ENCODE measurements around the gene CARD14.
"Not testable (repeated sequence)": the region's sequence is repeated elsewhere in the genome, so short reads cannot be mapped to it uniquely, and the experiment has no call there.

Gene CARD14

DNA sequence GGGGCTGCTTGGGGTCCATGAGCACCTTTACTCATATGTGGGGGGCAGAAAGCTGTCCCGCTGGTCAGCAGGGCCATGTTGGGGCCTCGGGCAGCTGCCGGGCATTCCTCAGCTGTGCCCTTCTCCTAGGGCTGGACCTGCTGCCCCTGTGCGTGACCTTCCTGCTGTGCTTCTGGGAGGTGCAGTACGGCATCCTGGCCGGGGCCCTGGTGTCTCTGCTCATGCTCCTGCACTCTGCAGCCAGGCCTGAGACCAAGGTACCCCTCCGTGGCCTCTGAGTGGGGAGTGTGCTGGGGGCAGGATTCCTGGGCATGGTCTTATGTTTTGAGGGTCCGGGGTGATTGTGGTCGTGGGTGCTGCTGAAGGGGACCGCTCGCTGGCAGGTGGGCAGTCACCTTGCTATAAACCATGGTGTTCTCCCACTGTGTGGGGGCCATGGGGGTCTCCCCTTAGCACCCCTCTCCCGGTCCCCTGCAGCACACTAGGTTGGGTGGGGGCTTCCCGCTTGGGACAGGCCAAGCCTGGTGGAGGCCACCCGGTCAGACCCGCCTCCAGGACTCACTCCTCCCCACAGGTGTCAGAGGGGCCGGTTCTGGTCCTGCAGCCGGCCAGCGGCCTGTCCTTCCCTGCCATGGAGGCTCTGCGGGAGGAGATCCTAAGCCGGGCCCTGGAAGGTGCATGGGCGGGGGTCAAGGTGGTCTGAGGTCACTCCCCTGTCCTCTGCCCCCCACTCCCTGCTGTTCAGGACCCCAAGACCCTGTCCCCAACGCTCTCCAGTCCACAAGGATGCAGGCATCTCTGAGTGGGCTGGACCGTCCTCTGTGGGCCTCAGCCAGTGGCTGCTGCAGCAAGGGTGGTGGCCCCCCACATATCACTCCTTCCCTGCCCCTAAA, 78.4 kb downstream of the CARD14 start:
- Histone ChIP-seq H3K4me1 (ENCODE audit: control insufficient read depth in 1 of 2, insufficient read depth in 2 of 2, low read length in 2 of 2) (no peaks in the 10 kb centered on the region), H3K9me3 (ENCODE audit: control insufficient read depth in 1 of 2, low read length in 2 of 2) (no peaks in the 10 kb centered on the region), H3K27me3 (ENCODE audit: low read depth, low read length) (no peaks in the 10 kb centered on the region), H3K27ac (ENCODE audit: low read length) (no peak overlapping the region), H3K36me3 (ENCODE audit: control insufficient read depth in 1 of 2, insufficient read depth in 2 of 2, low read length in 2 of 2) (peaks cover 0 to 58% of the 10 kb centered on the region in 2 donors), H3K4me3 (ENCODE audit: low read depth in 1 of 2, low read length in 2 of 2) (no peak overlapping the region)

DNA sequence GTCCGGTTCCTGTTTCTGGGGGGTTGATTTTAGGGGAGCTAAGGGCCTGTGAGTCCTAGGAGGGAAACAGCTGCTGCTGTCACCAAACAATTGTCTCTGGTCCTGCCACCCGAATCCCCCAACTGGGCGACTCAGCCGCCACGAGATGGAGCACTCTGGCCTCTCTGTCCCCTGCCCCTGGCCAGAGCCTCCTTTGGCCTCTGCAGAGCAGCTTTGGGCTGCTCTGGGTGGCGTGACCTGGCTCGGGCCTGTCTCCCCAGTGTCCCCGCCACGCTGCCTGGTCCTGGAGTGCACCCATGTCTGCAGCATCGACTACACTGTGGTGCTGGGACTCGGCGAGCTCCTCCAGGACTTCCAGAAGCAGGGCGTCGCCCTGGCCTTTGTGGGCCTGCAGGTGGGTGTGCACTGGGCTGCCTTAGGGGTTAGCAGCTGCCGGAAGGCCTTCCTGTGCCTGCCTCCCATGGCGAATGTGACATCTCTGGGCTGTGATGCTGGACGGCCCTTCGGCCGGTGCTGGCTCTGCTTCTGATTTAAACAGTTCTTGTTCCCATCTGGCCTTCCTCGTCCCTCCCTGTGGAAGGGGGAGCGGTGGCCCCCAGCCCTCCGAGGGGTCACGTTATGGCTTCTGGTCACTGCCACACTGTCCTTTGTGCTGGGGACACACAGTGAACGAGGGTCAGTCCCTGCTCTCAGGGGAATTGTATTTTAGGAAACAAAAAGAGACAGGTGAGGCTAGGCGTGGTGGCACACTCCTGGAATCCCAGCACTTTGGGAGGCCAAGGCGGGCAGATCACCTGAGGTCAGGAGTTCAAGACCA, 79.3 kb downstream of the CARD14 start:
- H3K27me3 ChIP-seq (ENCODE audit: low read depth, low read length) = no peaks in the 10 kb centered on the region
- H3K9me3 ChIP-seq (ENCODE audit: control insufficient read depth in 1 of 2, low read length in 2 of 2) = no peaks in the 10 kb centered on the region
- no peak overlapping the region for H3K27ac ChIP-seq (ENCODE audit: low read length)
- no peaks in the 10 kb centered on the region for H3K4me1 ChIP-seq (ENCODE audit: control insufficient read depth in 1 of 2, insufficient read depth in 2 of 2, low read length in 2 of 2)
- H3K36me3 ChIP-seq (ENCODE audit: control insufficient read depth in 1 of 2, insufficient read depth in 2 of 2, low read length in 2 of 2) = peaks cover 0 to 52% of the 10 kb centered on the region in 2 donors
- no peak overlapping the region for H3K4me3 ChIP-seq (ENCODE audit: low read depth in 1 of 2, low read length in 2 of 2)

DNA sequence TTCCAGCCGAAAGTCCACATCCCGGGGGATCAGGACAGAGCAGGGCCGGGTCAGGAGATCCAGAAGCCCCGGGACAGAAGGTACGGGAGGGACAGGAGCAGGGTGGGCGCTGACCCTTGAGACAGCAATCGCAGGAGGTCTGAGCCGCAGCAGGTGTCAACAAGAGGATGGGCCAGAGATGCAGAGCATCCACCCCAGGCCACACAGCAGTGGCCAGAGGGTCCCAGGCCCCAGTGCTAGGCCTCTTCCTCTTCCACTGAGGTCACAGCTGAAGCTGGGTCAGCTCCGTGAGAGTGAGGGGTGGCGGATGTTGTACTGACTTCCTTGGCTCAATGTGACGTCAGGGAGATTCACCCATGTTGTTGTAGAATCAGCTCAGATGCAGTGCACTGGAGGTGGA, 82.1 kb downstream of the CARD14 start:
- no peak overlapping the region for H3K4me3 ChIP-seq (ENCODE audit: low read depth in 1 of 2, low read length in 2 of 2)
- H3K36me3 ChIP-seq (ENCODE audit: control insufficient read depth in 1 of 2, insufficient read depth in 2 of 2, low read length in 2 of 2) = peaks cover 0 to 34% of the 10 kb centered on the region in 2 donors
- no peaks in the 10 kb centered on the region for H3K4me1 ChIP-seq (ENCODE audit: control insufficient read depth in 1 of 2, insufficient read depth in 2 of 2, low read length in 2 of 2)
- no peak overlapping the region for H3K27ac ChIP-seq (ENCODE audit: low read length)
- H3K27me3 ChIP-seq (ENCODE audit: low read depth, low read length) = no peaks in the 10 kb centered on the region
- H3K9me3 ChIP-seq (ENCODE audit: control insufficient read depth in 1 of 2, low read length in 2 of 2) = no peaks in the 10 kb centered on the region

DNA sequence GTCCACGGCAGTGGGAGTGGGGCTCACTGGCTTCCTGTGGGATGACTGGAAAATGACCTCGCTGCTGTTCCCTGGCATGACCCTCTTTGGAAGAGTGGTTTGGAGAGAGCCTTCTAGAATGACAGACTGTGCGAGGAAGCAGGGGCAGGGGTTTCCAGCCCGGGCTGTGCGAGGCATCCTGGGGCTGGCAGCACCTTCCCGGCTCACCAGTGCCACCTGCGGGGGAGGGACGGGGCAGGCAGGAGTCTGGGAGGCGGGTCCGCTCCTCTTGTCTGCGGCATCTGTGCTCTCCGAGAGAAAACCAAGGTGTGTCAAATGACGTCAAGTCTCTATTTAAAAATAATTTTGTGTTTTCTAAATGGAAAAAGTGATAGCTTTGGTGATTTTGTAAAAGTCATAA, 83.0 kb downstream of the CARD14 start:
- Histone ChIP-seq H3K4me3 (ENCODE audit: low read depth in 1 of 2, low read length in 2 of 2) (no peak overlapping the region), H3K9me3 (ENCODE audit: control insufficient read depth in 1 of 2, low read length in 2 of 2) (no peaks in the 10 kb centered on the region), H3K36me3 (ENCODE audit: control insufficient read depth in 1 of 2, insufficient read depth in 2 of 2, low read length in 2 of 2) (peaks cover 0 to 31% of the 10 kb centered on the region in 2 donors), H3K27ac (ENCODE audit: low read length) (no peak overlapping the region), H3K4me1 (ENCODE audit: control insufficient read depth in 1 of 2, insufficient read depth in 2 of 2, low read length in 2 of 2) (no peaks in the 10 kb centered on the region), H3K27me3 (ENCODE audit: low read depth, low read length) (no peaks in the 10 kb centered on the region)

DNA sequence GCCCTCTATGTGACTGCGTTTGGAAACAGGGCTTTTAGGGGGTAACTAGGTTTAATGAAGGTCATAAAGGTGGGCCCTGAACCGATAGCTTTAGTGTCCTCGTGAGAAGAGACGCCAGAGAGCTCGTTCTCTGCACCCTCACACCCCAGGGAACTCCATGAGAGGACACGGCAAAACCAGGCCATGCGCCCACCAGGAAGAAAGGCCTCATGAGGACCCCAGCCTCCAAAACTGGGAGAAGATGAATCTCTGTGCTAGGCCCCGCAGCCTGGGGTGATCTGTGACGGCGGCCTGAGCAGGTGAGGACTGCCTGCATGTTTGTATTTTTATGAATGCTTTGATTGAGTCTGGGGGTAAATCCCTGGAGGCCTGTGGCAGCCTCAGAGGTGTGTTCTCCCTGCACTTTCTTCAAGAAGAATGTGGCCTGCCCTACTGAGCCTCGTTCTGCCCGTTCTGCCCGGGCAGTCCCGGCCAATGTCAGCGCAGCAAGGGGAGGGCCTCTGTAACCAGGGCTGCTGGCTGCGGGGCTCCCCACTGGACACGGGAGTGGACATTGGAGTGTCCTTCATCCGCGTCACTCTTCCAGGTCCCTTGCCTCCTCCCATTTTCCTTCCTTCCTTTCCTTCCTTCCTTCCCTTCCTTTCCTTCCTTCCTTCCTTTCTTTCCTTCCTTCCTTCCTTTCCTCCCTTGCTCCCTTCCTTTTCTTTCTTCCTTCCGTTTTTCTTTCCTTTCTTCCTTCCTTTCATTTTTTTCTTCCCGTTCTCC, 84.0 kb downstream of the CARD14 start:
- no peaks in the 10 kb centered on the region for H3K27me3 ChIP-seq (ENCODE audit: low read depth, low read length)
- H3K27ac ChIP-seq (ENCODE audit: low read length) = no peak overlapping the region
- no peaks in the 10 kb centered on the region for H3K4me1 ChIP-seq (ENCODE audit: control insufficient read depth in 1 of 2, insufficient read depth in 2 of 2, low read length in 2 of 2)
- no peaks in the 10 kb centered on the region for H3K9me3 ChIP-seq (ENCODE audit: control insufficient read depth in 1 of 2, low read length in 2 of 2)
- H3K4me3 ChIP-seq (ENCODE audit: low read depth in 1 of 2, low read length in 2 of 2) = no peak overlapping the region
- H3K36me3 ChIP-seq (ENCODE audit: control insufficient read depth in 1 of 2, insufficient read depth in 2 of 2, low read length in 2 of 2) = peaks cover 0 to 22% of the 10 kb centered on the region in 2 donors

DNA sequence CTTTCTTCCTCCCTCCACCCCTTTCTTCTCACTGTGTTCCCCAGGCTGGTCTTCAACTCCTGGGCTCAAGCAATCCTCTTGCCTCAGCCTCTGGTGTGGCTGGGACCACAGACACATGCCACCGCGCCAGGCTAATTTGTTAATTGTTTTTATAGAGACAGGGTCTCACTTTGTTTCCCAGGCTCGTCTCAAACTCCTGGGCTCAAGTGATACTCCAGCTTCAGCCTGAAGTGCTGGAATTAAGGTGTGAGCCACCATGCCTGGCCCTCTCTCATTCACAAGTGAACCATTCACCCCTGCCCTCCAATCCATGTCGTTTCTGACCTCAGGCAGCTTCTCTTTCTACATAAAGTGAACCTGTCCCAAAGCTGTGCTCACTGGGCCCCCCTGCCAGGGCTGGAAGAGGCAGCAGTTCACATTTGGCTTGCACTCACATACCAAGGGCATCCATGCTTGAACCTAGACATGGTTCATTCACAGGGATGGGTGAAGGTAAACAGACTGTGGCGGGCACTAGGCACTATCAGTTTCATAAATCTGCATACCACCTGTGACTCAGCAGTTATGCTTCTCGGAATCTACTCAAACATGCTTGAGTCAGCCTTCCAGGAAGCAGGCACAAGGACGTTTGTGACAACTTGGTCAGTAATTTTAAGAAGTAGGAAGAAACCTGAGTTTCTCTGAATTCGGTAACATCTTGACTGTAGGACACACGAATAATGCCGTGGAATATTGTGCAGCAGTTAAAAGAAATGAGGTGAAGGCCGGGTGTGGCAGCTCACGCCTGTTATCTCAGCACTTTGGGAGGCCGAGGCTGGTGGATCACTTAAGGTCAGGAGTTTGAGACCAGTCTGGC, 84.8 kb downstream of the CARD14 start:
- Histone ChIP-seq H3K27ac (ENCODE audit: low read length) (peak overlapping the region; percentile 63), H3K36me3 (ENCODE audit: control insufficient read depth in 1 of 2, insufficient read depth in 2 of 2, low read length in 2 of 2) (peaks cover 0 to 15% of the 10 kb centered on the region in 2 donors), H3K4me3 (ENCODE audit: low read depth in 1 of 2, low read length in 2 of 2) (no peak overlapping the region)

DNA sequence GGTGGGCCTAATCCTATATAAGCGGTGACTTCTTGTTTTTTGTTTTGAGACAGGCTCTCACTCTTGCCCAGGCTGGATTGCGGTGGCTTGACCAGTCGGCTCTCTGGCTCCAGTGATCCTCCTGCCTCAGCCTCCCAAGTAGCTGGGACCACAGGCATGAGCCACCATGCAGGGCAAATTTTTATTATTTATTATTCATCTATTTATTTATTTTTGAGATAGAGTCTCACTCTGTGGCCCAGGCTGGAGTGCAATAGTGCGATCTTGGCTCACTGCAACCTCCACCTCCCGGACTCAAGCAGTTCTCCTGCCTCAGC, 86.2 kb downstream of the CARD14 start:
- H3K27ac ChIP-seq (ENCODE audit: low read length) = no peak overlapping the region
- no peaks in the 10 kb centered on the region for H3K4me1 ChIP-seq (ENCODE audit: control insufficient read depth in 1 of 2, insufficient read depth in 2 of 2, low read length in 2 of 2)
- H3K36me3 ChIP-seq (ENCODE audit: control insufficient read depth in 1 of 2, insufficient read depth in 2 of 2, low read length in 2 of 2) = peaks cover 0 to 7% of the 10 kb centered on the region in 2 donors
- no peaks in the 10 kb centered on the region for H3K9me3 ChIP-seq (ENCODE audit: control insufficient read depth in 1 of 2, low read length in 2 of 2)
- H3K27me3 ChIP-seq (ENCODE audit: low read depth, low read length) = no peaks in the 10 kb centered on the region
- no peak overlapping the region for H3K4me3 ChIP-seq (ENCODE audit: low read depth in 1 of 2, low read length in 2 of 2)

More for the DNA sequence above, 84.8 kb downstream of the CARD14 start:
- H3K27me3 ChIP-seq (ENCODE audit: low read depth, low read length) = no peaks in the 10 kb centered on the region
- H3K9me3 ChIP-seq (ENCODE audit: control insufficient read depth in 1 of 2, low read length in 2 of 2) = no peaks in the 10 kb centered on the region
- no peaks in the 10 kb centered on the region for H3K4me1 ChIP-seq (ENCODE audit: control insufficient read depth in 1 of 2, insufficient read depth in 2 of 2, low read length in 2 of 2)

DNA sequence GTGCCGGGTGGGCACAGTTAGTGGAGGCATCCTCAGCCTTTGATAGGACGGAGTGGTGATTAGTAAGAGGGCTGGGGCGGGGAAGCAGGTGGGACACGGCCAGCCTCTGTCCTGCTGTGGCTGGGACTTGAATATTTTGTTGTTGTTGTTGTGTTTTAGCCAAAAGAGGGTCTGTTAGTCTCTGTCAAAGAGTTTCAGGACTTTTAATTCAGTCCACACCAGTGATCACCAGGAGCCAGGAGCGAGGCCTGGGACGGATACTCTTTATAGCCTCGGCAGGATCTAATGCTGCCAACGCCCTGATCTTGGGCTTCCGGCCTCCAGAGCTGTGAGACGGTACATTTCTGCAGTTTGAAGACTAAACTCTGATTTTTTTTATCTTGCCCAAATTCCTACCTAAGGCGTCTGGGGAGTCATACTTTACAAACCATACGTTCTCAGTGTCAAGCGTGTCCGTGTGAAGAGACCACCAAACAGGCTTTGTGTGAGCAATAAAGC, 87.9 kb downstream of the CARD14 start:
- Histone ChIP-seq H3K36me3 (ENCODE audit: control insufficient read depth in 1 of 2, insufficient read depth in 2 of 2, low read length in 2 of 2) (peaks cover 0 to 4% of the 10 kb centered on the region in 2 donors), H3K27me3 (ENCODE audit: low read depth, low read length) (no peaks in the 10 kb centered on the region), H3K4me3 (ENCODE audit: low read depth in 1 of 2, low read length in 2 of 2) (no peak overlapping the region), H3K9me3 (ENCODE audit: control insufficient read depth in 1 of 2, low read length in 2 of 2) (no peaks in the 10 kb centered on the region), H3K4me1 (ENCODE audit: control insufficient read depth in 1 of 2, insufficient read depth in 2 of 2, low read length in 2 of 2) (peaks cover 2 to 11% of the 10 kb centered on the region in 2 donors), H3K27ac (ENCODE audit: low read length) (no peak overlapping the region)

DNA sequence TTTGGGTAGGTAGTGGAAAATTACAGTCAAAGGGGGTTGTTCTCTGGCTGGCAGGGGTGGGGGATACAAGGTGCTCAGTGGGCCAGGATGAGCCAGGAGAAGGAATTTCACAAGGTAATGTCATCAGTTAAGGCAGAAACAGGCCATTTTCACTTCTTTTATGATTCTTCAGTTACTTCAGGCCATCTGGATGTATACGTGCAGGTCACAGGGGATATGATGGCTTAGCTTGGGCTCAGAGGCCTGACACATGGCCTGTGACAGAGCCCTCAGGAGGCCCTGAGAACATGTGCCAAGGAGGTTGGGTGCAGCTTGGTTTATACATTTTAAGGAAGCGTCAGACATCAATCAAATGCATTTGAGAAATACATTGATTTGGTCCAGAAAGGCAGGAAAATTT, 88.5 kb downstream of the CARD14 start:
- not testable (repeated sequence) for H3K36me3 ChIP-seq (ENCODE audit: control insufficient read depth in 1 of 2, insufficient read depth in 2 of 2, low read length in 2 of 2); H3K4me3 ChIP-seq (ENCODE audit: low read depth in 1 of 2, low read length in 2 of 2); H3K27me3 ChIP-seq (ENCODE audit: low read depth, low read length); H3K9me3 ChIP-seq (ENCODE audit: control insufficient read depth in 1 of 2, low read length in 2 of 2); H3K27ac ChIP-seq (ENCODE audit: low read length)
- H3K4me1 ChIP-seq (ENCODE audit: control insufficient read depth in 1 of 2, insufficient read depth in 2 of 2, low read length in 2 of 2) = peaks cover 5 to 16% of the 10 kb centered on the region in 2 donors
